Hematopoietic multipotent progenitor cell treated with erythropoietin and hydrocortisone succinate and interleukin-3 and kit ligand, for 17 days (in vitro differentiated cells): Measurements from ENCODE around the gene SLC22A23.

Experiments used
- DNase-seq: peaks from one replicate; pipeline ENCODE4 v3.0.0-alpha.2; 2015; ENCODE audit warnings: low spot score

Gene SLC22A23

DNA sequence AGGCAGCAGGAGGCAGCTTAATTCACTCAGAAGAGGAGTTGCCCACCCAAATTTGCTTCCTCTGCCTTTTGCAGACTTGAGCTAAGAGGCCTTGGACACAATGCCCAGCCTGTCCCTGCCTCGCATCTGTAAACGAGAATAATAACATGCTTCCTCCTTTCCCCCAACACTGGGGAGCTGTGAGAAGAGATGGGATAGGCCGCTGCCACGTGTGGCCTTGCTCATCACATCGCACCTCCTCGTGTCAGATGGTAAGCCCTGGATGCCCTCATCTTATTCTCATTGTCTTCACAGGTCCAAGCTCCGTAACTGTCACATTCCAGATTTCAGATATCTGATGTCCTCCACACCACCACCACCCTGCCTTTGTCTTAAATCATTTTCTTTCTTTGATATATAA, 216.3 kb downstream of the SLC22A23 start:
- no peak for DNase-seq

DNA sequence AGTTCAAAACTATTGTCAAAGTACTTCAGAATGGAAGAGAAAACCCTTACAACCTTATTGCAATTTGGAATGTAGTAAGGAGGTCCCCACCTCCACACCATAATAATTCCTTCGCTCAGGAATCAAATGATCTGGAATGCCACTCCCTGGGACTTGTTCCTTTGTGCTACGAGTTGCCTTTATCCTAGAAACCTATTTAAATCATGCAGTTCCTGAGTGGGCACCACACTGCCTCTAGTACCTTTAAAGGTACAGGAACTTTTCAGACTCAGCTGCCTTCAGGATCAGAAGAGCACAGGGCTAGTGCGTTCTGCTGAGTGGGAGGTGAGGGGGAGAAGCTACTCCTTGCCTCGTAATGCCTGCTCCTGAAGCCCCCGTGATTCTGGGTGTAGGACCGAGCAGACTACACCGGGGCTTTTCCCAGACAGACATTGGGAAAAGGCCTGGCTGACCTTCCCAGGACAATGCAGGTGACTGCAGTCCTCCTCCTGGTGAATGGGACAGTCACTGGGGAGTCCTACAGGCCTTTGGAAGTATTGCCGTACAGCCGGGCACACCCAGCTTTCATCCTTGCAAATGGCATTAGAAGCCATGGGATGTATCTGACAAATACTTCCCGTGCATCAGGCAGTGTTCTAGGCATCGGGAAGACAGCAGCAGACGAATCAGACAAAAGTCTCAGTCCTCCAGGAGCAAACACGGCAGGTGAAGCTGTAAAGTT, 217.6 kb downstream of the SLC22A23 start:
- no peak for DNase-seq

DNA sequence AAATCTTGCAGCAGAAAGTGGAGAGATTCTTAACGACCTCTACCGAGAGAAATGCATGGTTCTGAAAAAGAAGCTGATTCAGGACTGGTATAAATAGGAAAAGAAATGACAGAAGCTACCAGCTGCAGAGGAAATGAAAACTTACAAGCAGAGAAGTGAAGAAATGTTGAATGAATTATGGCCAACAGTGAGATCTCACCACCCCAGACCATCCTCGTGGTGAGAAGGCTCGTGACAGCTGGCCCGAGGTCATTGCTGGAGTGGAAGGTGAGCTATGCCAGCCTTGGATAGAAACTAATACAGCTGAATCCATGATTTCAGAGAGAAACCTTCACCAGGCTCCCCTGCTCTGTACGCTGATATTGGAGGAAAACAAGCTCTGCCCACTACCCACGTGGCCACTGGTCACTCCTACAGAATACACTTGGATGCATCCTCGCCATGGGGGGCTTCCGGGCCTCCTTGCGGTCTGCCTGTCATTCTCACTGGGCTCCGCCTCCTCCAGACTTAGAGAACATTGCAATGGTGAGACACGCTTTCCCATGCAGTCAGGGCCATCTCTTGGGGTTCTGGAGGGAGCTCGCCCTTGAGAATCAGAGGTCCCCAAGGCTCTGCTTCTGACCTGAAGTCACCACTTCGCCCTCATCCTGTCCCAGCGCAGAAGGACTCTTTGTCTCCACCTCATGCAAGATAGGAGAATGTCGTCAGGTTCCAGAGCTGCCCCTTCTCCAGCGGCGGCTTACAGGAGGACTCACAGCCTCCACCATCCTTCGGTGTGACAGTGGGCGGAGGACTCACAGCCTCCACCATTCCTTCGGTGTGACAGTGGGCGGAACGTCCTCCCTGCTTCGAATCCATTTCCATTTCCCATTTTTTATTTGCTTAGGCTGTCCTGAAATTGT, 218.8 kb downstream of the SLC22A23 start:
- DNase-seq: no peak

DNA sequence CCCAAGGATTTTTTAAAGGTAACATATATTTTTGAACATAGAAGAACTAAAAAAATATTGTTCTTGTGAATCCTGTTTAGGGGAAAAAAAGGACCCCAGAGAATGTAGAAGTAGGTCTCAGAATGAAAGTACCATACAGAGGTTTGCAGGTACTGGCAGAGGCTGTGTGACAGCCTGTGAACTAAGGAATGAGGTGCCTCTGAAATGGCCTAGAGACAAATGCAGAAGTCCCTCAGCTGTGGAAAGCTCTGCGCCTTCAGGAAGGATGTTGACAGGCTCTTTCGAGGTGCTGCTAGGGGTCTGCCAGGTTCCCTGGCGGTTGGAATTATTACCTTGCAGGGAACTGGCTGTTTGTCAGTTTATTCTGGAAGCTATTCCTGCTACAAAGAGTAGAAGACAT, 220.8 kb downstream of the SLC22A23 start:
- no peak for DNase-seq

DNA sequence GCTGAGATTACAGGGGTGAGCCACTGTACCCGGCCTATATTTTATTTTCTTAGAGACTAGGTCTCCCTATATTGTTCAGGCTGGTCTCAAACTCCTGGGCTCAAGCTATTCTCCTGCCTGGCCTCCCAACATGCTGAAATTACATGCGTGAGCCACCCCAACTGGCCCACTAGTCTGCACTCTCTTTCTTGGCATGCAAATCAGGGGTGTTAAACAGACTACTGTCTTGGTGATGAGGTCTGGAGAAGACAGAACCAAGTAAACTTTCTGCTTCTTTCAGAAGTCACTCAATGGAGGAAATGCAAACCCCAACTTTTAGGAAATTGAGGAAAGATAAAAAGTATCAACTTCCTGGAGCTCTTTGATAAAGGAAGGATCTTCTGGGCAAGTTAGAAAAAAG, 221.4 kb downstream of the SLC22A23 start:
- DNase-seq: no peak

DNA sequence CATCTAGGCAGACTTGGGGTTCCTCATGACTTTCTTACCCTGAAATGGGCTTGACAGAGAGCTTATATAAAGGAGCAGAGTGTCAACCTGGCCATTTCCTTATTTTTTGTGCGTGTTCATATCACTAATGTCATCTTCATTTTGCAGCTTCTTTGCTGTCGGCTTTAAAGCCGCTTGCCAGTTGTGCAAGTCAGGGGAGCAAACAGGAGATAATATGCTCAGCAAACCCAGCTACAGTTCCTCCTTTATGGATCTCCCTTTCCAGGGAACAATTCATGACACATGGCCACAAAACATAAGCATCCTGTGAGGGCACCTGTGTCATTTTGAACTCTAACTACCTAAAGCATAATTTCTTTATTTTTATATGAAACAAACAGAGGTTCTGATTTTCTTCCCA, 222.9 kb downstream of the SLC22A23 start:
- no peak for DNase-seq

DNA sequence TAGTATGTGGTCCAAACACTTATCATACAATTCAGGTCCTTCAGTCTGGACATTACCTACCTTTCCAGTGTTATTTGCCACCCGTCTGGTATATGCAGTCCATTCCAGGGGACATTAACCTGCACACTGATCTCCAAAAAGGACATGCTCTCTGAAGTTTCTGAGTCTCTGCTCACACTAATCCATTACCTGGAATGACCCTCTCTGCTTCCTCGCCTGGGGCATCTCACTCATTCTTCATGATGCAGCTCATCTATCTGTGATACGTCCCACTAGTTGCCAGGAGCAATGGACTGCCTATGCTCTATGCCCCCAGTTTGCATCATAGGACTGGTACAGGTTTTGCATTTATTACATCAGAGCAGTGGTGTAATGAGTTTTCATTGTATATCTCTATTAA, 223.5 kb downstream of the SLC22A23 start:
- DNase-seq: no peak

DNA sequence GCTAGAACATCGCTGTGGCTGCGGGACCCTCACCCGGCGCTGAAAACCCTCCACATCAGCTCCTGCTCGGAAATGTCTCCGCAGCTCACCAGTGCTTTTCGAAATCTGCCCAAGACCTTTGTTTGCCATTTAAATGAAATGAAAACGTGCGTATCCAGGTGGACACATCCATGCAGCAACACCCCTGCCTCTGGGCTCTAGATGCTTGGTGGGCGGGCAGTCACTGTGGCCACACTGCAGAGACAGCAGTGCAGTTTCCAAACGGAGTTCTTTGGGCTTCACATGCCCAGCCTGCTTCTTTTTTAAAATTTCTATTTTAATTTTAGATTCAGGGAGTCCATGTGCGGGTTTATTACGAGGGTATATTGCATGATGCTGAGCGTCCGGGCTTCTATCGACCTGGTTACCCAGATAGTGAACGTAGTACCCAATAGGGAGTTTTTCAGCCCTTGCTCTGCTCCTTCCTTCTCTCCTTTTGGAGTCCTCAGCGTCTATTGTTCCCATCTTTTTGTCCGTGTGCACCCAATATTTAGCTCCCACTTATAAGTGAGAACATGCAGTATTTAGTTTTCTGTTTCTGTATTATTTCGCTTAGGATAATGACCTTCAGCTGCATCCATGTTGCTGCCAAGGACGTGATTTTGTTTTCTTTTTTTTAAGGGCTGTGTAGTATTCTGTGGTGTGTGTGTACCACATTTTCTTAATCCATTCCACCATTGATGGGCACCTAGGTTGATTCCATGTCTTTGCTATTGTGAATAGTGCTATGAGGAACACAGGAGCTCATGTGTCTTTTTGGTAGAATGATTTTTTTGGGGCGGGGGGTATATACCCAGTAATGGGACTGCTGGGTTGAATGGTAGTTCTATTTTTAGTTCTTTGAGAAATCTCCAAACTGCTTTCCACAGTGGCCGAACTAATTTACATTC, 224.6 kb downstream of the SLC22A23 start:
- DNase-seq: no peak

DNA sequence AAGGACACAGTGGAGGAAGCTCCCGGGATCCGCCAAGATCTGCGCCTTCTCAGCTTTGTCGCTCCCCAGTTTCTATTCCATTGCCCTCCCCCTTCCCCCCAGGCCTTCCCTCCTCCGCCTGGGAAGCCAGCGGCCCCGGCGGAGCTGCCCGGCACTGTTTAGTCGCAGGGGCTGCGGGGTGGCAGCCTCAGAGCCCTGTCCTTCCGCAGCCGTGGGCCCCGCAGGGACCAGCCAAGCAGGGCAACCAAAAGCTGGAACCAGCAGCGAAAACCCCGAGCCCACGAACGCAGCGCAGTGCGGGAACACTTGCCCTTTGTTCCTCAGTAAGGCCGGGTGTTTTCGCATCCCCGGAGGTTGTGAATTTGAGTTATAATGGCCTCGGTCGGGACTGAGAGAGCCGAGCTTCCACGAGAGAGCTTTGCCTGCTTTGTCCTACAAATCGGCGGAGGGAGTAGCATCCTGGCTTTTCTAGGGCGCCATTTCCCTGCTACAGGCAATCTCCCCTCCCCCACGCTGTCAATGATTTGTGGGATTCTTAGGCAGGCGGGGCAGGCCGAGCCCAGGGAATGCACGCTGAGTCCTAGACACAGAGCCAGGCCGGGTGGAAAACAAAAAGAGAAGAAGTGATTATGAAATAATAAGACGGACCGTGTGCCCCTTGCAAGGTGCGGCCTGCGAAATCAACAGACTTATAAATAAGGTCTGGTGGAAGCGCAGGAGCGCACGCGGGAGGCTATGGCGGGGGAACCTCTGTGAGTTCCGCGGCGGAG, 225.4 kb downstream of the SLC22A23 start:
- no peak for DNase-seq

DNA sequence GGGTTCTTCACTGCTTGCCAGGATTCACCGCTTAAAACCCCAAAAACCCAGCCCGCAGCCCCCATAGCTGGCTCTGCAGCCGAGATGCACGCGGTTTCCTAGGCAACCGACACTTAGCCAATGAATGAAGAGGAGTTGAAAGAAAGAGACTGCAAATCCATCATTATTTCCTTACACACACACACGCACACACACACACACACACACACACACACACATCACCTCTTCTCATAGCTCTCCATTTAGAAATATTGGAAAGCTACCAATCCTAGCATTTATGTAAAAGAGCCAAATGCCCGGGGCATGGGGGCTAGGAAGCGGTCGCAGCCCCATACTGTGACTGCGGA, 226.0 kb downstream of the SLC22A23 start:
- DNase-seq: no peak

DNA sequence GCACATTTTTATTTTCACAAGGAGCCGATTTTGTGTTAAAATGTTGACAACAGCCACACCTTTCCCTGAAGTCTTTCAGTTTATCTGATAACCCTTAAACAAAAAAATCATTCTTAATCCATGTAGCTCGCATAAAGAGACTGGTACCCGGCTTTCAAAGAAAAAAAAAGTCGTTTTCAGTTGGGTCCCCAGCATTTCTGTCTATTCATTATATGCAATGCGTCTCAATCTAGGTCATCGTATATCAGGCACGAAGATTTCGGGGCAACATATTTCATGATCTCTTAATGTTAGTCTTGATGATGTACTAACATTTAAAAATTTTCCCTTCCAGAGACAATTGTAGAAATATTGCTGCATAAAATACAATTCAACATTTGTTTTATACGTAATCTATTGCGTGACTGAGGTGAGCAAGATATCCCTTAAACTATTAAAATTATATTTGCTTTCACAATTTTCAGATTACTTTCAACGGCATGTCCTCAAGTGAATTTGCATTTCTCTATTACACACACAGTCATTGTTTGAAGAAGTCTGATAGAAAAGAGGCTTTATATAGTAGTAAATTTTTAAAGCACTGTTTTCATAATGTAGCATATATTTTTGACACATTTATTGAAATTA, 226.5 kb downstream of the SLC22A23 start:
- DNase-seq: no peak

DNA sequence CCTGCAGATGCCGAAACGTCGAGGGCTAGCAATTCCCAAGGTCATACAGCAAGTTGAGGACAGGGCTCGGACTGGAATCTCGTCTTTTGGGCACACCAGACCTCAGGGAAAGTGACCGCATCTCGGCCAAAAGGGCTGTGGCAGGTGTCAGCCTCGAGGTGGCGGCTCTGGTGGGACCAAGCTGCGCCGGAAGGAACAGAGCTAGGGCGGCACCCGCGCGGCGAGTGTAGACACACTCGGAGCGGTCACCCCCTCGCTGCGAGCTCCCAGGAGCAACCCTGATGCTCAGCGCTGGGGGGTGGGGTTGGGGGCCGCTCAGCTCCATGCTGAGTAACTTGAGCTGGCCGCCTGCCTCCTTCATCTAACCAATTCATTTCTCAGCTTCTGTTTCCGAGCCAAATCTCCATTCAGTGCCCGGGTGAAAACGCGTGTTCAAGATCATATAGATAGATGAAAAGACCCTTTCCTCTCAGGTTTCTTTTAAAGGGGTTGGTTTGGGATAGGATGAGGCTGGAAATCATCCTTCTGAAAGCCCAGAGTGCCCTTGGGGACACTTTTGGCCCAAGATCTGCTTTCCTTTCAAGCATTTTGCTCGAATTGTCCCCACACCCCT, 227.2 kb downstream of the SLC22A23 start:
- no peak for DNase-seq

DNA sequence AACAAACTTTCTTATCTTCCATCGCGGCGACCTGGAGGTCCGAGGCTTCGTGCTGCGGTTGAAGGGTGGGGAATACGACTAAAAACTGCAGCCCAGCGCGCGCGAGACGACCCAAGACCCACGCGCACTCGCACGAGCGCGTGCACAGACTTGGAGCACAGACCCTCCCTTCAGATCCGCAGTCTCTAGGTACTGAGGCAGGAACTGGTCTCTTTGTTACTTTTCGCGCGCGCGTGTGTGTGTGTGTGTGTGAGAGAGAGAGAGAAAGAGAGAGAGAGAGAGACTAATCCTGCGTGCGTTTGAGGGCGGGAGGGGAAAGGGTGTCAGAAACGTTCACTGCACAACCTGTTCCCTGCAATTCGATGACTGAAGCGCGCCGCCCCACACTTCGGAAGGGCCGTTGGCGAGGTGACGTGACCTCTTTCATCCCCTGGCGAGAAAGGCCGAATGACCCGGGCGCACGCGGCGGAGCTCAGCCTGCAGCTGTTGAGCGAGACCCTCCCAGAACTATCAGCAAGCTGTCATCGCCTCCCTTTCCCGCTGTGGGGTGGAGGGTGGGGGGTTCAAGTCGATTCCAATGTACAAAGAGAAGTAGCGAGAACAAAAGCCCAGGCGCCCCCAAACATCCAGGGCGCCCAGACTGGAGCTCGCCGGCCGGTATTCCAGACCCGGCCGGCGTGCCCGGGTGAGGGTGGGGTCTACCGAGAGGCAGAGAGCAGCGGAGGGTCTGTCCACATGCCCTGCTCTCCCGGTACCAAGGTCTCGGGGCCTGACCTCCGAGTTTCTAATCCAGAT, 227.9 kb downstream of the SLC22A23 start:
- no peak for DNase-seq

DNA sequence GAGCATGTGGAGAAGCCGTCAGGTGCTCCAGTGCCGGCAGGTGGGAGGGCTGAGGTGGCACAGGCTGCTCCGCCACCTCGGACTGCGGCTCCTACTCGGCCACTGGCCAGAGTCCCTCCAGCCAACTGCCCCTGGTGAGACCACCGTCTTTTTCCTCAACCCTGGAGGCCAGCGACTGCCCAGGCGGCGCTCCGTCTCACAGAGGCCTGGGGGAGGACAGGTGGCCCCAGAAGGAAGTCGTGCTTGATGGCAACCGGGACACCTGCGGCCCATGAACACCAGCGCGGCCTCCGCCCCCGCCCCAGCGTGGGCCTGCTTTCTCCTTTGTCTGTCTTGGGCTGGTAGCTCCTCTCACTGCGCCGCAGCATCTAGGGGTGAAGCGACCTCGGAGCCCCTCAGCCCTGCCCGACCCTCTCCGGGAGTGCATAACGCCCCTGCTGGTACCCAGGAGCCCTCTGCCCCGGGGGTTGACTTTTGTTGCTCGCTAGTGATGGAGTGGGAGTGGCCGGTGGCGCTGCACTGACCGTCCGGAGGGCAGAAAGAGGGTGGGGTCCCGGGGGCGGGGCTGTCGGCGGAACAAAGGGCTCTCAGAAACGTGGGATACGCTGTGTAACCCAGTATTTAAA, 228.7 kb downstream of the SLC22A23 start:
- no peak for DNase-seq

DNA sequence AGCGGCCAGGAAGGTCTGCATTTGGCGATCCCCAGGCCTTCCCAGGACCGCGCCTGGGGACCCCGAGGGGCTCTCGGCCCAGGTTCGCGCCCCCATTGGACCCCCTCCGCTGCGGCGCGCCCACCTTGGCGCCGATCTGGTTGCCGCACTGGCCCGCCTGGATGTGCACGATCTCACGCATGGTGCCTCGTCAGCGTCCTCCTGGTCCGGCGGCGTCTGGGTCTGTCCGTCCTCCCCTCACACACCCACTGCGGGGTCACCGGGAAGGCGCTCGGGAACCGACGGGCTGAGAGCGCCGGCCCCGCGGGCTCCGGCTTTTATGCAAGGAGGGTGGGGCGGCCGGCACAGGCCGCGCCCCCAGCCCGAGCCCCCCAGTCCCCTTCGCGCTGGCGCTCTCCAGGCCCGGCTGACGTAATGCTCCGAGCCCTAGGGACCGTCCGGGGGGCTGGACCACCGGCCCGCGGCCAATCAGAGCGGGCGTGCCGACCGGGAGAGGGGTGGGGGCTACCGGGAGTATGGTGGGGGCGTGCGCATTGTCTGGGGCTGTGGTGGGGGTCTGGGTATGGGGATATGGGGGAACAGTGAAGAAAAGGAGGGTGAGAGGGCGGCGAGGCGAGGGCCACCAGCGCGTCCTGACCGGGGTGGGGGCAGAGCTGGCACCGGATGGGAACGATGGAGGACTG, 229.3 kb downstream of the SLC22A23 start, which contains the start of gene TUBB2B:
Gene TUBB2B, minus strand, starts transcription at position 291 of the 683 bp plus-strand sequence. Its CDS starts 110 bp downstream, at position 181.
- no peak for DNase-seq

DNA sequence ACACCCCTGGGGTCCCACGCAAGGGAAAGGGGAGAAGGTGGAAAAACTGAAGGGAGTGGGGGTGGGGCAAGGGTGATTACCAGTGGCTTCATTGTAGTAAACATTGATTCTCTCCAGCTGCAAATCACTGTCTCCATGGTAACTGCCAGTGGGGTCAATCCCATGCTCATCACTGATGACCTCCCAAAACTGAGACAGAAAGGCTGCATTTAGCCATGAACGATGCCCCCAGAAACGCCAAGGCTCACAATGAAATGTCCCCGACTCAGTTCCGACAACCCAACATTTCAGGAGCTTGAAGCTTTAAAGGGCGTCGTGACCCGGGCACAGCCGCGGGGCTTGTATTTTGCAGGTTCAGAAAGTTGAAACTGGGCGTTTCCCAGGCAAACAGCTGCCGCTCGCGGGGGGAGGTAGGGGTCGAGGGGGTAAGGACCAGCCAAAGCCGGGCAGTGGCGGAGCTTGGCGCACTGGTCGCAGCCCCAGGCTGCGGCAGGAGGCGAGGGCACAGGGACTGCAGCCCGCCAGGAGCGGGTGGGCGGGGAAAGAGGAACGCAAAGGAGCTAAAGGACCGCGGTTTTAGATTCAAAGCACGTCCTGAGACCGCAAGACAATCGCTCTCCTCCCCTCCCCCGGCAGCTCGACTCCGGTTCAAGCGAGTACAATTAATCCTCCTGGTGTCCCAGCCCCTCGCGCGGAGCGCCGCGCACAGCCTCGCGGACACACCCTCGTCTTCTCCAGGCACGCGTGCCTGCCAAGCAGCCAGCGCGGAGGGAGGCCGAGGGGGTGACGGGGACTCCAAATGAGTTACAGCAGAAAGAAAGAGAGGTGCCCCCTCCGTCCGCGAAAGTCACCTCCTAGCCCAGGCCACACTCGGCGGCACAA, 230.1 kb downstream of the SLC22A23 start:
- no peak for DNase-seq

DNA sequence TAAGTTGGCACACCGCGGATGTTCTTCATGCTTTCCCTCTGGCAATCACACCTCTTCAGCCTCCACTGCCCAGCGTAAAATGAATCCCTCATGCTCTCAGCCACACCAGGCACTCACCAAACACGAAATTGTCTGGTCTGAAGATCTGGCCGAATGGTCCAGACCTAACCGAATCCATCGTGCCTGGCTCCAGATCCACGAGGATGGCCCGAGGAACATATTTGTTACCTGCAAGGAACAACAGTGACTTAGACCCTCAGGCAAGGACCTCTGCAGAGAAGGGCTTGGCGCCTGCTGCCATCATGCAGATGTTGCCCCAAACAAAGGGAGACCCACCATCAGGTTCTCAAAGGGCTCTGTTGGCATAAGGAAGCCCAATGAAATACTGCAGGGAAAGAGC, 230.8 kb downstream of the SLC22A23 start:
- DNase-seq: no peak
